Skeletal muscle satellite cell (primary cell): Measurements from ENCODE around the gene PREX1.

ENCODE experiments used
- H3K27me3 ChIP-seq: 2 replicates; pipeline ENCODE4 v1.7.0; 2013; ENCODE audit warnings: low read length; ENCODE audit not compliant: control insufficient read depth, insufficient read depth
- H3K36me3 ChIP-seq: 2 replicates; pipeline ENCODE4 v1.7.0; 2013; ENCODE audit warnings: mild to moderate bottlenecking, control low read depth, low read length; ENCODE audit not compliant: insufficient read depth
- H3K4me1 ChIP-seq: 2 replicates; pipeline ENCODE4 v1.7.0; 2013; ENCODE audit warnings: low read length; ENCODE audit not compliant: control insufficient read depth, insufficient read depth
- H3K4me2 ChIP-seq: 2 replicates; pipeline ENCODE4 v1.7.0; 2013; ENCODE audit warnings: mild to moderate bottlenecking, low read length
- H3K4me3 ChIP-seq: 2 replicates; pipeline ENCODE4 v1.7.0; 2013; ENCODE audit warnings: low read length
- H3K9ac ChIP-seq: 2 replicates; pipeline ENCODE4 v1.7.0; 2013; ENCODE audit warnings: mild to moderate bottlenecking, low read depth, low read length, moderate library complexity
- H3K9me3 ChIP-seq: replicated peaks from 2 replicates; pipeline ENCODE4 v1.7.0; 2013; ENCODE audit warnings: mild to moderate bottlenecking, control low read depth, low read length

The PREX1 gene

DNA sequence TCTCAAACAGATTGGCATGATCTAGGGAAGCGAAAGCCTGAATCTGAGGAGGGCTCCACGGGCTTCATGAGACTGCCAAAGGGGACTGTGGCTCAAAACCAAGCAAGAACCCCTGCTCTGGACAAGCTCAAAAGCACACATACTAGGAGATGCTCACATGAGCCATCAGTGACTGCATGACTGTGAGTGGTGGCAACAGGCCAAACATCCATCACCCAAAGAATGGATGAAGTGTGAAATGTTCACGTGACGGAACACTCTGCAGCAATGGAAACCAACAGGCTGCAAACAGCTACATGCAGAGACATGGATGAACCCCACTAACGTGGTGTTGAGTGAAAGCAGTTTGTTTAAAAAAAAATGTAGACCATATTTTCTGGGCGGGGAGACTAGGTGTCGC, 136.3 kb downstream of the PREX1 start:
- no peak overlapping the region for H3K4me3 ChIP-seq
- H3K4me2 ChIP-seq = no peak overlapping the region
- no peaks in the 10 kb centered on the region for H3K36me3 ChIP-seq
- H3K9ac ChIP-seq = no peak overlapping the region
- H3K27me3 ChIP-seq = no peaks in the 10 kb centered on the region
- H3K9me3 ChIP-seq = no peaks in the 10 kb centered on the region
- H3K4me1 ChIP-seq = peaks cover 1% of the 10 kb centered on the region

DNA sequence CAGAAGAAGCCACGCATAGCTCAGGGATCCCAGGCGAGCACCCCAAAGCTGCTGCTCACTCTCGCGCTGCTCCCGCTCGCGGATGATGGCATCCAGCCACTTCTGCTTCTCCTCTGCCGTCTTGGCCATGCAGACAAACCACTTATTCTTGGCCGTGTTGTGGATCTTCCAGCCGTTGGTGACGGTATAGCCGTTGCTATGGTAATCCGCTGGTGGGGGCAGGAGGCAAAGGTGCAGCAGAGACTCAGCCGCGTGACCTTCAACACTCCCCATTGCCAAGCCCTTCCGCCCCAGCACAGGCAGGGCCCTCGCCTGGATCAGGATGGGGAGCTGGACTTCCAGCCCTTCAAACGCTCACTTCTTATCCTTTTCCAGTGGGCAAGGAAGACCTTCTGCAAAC, 136.9 kb downstream of the PREX1 start:
- Histone ChIP-seq H3K4me3 (no peak overlapping the region), H3K4me1 (peaks cover 8% of the 10 kb centered on the region), H3K9me3 (no peaks in the 10 kb centered on the region), H3K36me3 (no peaks in the 10 kb centered on the region), H3K9ac (no peak overlapping the region), H3K27me3 (no peaks in the 10 kb centered on the region), H3K4me2 (no peak overlapping the region)

DNA sequence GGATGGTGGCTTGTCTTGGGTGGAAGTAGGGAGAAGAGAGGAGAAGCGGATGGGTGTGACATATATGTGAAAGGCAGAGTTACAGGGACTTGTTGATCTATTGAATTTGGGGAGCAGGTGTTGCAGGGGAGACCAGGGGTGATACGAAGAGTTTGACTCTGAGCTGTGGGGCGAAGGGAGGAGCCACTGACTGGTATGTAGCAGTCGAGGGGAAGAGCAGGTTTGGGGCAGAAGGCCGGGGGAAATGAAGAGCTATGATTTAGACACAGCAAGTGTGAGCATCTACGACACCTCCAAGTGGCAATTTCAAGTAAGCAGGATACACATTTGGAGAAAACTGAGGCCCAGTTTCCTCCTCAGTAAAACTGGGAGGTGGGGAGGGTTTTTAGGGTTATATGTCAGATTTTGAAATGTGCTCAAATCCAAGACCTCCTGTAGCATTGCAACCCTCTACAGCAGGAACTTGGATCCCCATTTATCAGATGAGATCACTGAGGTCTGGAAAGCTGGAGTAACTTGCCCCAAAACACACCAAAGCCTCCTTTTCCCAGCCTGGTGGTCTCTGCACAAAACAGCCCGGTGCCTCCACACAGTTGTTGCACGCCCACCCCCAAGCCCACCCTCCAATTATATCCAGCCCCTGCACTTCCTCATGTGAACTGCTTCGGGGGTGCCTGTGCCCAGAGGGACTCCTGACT, 137.8 kb downstream of the PREX1 start:
- Histone ChIP-seq H3K4me3 (no peak overlapping the region), H3K4me1 (peaks cover 8% of the 10 kb centered on the region), H3K27me3 (no peaks in the 10 kb centered on the region), H3K9me3 (no peaks in the 10 kb centered on the region), H3K36me3 (no peaks in the 10 kb centered on the region), H3K9ac (no peak overlapping the region), H3K4me2 (no peak overlapping the region)

DNA sequence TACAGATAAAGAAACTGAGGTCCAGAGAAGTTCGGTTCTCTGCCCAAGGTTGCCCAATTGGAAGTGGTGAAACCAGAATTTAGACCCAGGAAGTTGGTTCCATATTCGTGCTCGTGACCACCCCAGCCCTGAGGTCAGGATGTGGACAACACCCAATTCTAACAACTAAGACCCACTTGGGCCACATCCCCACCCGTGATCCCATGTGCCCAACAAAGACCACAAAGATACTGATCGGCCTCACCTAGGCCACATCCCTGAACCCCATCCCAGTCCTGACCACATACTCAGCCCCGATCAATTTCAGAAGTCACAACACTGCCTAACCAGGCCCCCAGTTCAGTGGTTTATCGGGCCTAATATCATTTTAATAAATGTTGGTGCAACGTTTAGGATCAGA, 138.4 kb downstream of the PREX1 start:
- Histone ChIP-seq H3K9ac (no peak overlapping the region), H3K4me1 (peaks cover 8% of the 10 kb centered on the region), H3K4me2 (no peak overlapping the region), H3K4me3 (no peak overlapping the region), H3K36me3 (no peaks in the 10 kb centered on the region), H3K27me3 (no peaks in the 10 kb centered on the region), H3K9me3 (no peaks in the 10 kb centered on the region)

DNA sequence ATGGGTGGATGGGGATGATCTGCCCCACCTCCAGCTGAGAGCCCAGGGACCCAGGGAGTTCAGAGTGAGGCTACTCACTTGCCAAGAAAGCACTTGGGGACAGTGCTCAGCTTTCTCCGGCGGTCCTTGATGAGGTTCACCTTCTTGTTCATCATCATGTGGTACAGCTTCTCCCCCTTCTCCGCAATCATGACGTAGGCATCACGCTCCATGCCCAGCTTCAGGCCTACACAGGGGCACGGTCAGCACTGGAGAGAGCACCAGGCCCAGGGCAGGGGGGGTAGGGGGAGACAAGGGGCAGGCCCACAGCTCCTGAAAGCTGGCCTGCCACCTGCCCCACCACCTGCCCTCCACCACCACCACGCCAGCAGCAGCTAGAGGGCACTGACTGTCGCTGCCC, 139.2 kb downstream of the PREX1 start:
- H3K4me1 ChIP-seq = peaks cover 8% of the 10 kb centered on the region
- H3K4me3 ChIP-seq = no peak overlapping the region
- H3K9ac ChIP-seq = no peak overlapping the region
- no peaks in the 10 kb centered on the region for H3K27me3 ChIP-seq
- no peak overlapping the region for H3K4me2 ChIP-seq
- no peaks in the 10 kb centered on the region for H3K9me3 ChIP-seq
- no peaks in the 10 kb centered on the region for H3K36me3 ChIP-seq

DNA sequence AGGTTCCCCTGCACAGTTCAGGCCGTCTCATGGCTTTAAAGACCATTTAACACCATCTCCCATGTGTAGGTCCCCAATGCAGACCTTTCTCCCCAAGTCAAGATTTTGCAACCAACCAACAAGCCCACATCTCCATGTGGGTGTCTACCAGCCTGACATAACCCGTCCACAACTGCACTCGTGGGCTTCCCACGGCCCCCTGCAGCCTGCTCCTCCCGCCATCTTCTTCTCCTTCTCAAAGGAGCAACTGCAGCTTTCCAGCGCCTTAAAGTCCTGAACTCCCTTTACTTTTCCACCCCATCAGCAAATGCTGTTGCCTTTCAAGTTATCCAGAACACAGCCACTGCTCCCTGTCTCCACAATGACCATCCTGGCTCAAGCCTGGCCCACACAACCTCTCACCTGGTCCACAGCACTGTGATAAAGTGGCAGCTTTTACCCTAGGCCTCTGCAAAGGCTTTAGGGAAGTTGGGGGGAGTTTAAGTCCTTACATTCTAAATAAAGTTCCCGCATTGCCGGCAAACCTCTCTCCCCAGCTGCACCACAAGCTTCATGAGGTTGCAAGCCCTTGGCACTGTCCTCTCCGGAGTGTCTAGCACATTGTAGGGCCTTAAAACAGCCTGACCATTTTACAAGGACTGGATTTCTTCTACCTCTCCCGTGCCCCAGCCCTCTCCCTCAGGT, 140.5 kb downstream of the PREX1 start:
- no peak overlapping the region for H3K4me2 ChIP-seq
- H3K4me3 ChIP-seq = no peak overlapping the region
- H3K27me3 ChIP-seq = no peaks in the 10 kb centered on the region
- H3K4me1 ChIP-seq = peaks cover 20% of the 10 kb centered on the region
- no peaks in the 10 kb centered on the region for H3K9me3 ChIP-seq
- no peaks in the 10 kb centered on the region for H3K36me3 ChIP-seq
- H3K9ac ChIP-seq = no peak overlapping the region

DNA sequence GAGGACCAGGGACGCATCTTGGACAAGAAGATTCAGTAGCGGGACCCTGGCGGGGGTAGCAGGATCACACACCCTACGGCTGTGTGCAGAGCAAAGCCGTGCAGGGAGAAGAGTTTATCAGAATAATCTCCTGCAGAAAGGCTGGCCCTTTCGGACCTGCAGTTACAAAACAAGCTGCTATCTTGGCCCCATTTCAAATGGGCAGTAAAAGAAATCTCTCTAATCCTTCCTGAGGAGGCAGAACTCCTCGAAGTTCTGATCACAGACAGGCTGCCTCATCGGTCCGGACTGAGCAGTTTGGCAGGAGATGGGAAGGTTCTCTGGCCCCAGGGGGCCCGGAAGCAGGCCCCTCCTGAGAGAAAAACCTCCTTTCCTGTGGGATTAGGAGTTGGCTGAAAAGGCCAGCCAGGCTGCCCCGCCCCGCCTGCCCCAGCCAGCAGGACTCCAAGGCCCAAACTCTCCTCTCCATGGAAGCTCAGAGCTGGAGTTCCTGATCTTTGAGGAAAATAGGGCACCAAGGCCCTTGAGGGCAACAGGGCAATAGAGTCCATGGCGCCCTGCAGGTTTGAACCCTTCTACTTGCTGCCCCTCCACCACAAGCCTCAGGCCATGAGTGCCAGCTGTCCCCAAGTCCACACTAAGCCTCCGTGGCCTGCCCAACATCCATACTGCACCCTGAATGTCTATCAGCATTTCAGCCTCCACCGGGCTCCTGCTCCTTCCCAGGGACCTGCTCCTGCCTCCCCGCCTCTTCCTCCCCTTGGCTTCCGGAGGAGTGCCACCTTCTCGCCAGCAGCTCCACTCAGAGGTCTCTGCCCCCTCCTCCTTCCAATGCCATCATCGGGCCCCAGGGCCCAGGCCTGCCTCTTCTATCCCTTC, 141.3 kb downstream of the PREX1 start:
- Histone ChIP-seq H3K27me3 (no peaks in the 10 kb centered on the region), H3K9me3 (no peaks in the 10 kb centered on the region), H3K4me1 (peaks cover 23% of the 10 kb centered on the region), H3K4me3 (no peak overlapping the region), H3K36me3 (no peaks in the 10 kb centered on the region), H3K9ac (no peak overlapping the region), H3K4me2 (peak overlapping the region; percentile 9)

DNA sequence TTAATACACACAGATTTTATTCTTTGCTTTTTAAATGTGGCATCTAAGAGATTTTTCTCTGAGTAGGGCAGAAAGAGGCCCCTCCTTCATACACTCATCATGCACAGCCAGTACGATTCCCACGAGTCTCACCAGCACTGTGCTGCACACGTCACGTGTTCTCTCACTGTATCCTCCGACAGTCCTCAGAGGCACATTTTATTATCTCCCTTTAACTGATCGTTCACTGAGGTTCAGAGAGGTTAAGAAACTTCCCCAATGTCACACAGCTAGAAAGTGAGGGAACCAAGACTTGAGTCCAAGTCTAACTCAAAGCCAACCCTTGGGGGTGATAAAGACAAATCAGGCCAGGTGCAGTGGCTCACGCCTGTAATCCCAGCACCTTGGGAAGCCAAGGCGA, 142.5 kb downstream of the PREX1 start:
- no peaks in the 10 kb centered on the region for H3K36me3 ChIP-seq
- H3K27me3 ChIP-seq = no peaks in the 10 kb centered on the region
- no peaks in the 10 kb centered on the region for H3K9me3 ChIP-seq
- peaks cover 23% of the 10 kb centered on the region for H3K4me1 ChIP-seq
- H3K4me2 ChIP-seq = no peak overlapping the region
- H3K4me3 ChIP-seq = no peak overlapping the region
- H3K9ac ChIP-seq = no peak overlapping the region

DNA sequence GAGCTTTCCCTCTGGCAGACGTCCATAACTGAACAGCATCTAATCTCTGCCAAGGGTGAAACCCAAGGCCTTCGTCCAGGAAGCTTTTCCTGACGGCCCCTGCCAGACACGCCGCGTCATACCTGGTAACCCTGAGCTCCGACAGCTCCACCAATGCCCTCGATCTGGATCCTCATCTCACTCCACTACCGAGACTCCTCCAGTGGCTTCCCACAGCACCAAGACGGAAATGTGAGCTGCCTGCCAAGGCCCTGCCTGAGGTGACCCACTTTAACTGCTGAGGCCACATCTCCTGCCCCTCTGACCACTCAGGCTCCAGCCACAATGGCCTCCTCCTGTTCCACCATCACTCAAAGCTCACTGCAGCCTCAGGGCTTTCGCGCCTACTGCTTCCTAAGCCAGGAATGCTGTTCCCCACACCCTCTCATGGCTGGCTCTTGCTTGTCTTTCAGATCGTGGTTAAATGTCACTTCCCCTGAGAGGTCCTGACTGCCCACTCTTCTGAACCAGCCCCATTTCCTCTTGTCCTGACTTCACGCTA, 143.2 kb downstream of the PREX1 start:
- Histone ChIP-seq H3K36me3 (no peaks in the 10 kb centered on the region), H3K9ac (no peak overlapping the region), H3K27me3 (no peaks in the 10 kb centered on the region), H3K4me3 (no peak overlapping the region), H3K4me2 (no peak overlapping the region), H3K4me1 (peaks cover 23% of the 10 kb centered on the region), H3K9me3 (no peaks in the 10 kb centered on the region)

DNA sequence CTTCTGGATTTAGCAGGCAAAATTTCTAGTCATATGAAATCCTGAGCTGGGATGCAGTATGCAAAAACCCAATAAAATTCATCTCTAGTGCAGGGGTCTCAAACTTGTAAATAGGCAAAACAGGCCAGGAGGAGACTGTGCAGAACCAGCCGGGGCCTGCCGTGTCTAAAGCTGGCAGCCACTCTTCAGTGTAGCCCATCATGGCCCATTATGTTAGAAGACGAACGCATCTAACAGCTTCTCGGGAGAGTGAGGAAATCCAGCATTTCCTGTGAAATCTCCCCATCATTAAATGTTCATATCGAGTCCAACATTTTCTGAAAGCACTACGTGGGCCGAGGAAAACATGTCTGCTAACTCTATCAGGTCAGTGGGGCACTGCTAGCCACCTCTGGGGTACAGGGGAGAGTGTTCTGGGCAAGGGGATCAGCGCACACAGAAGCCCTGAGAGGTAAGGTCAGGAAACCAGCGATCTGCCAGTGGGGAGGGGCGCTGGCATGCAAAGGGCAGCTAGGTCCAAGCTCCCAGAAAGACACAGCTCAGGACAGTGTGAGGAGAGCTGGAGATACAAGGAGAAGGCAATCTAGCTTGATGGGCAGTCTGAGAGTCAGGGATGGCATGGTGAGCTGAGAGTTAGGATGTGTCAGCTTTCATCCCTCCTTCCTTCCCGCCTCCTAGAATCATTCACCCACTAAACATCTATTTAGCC, 144.2 kb downstream of the PREX1 start:
- Histone ChIP-seq H3K4me1 (peaks cover 23% of the 10 kb centered on the region), H3K4me2 (no peak overlapping the region), H3K36me3 (no peaks in the 10 kb centered on the region), H3K9me3 (no peaks in the 10 kb centered on the region), H3K9ac (no peak overlapping the region), H3K27me3 (no peaks in the 10 kb centered on the region), H3K4me3 (no peak overlapping the region)
